ENCODE data around the gene UBXN7. TPM values are rescaled to one million over a fixed set of nuclear protein-coding genes. Genes with fewer than 3 reads are reported as not detected.
A peak's percentile ranks its signal among the peaks of the same experiment; 100 is the strongest.
"Not testable (repeated sequence)": the region's sequence is repeated elsewhere in the genome, so short reads cannot be mapped to it uniquely, and the experiment has no call there.

The UBXN7 gene
- total and polyA plus RNA-seq, 10 donors, result 2.4 to 59.0 (median 25.2) TPM

DNA sequence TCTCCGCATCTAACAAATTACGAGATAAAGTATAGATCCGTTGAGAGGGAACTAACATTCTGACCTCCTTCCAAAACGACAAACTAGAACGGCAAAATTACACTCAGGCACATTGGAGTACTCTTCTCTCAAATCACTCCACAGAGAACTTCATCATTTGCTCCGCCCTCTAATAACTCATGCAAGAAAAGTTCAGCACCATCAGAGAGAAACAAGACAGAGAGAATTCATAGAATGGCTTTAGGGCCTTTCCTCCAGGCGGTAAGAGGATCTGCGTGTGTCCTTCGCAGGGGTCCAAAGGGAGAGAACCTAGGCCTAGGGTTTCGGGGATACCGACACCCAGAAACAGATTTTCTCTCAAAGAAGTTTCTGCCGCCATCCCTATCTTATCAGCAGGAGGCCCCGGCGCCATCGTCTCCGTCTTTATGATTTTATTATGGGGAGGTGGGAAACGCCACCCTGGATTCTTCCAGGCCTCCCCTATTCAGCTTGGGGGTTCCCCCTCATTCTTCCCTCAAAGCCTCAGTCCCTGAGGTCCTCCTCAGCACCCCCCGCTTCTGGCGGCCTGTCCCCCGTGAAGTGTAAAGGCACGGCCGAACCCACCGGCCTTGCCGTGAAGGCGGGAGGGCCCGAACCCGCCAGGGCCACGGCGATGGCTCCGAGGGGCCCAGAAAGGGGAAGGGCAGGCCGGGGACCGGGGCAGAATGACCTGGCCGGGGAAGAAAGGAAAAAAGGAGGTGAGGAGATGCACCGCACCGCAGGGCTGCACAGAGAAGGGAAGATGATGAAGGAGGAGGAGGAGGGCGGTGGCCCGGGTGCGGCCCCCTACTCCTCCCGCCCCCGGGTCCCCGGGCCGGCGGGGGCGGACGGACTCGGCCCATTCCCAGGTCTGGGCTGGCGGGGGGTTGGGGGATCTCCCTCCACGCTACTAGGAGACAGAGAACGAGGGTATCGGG lies 768 bp downstream of the UBXN7 start:
- Histone ChIP-seq H3K4me3 (peak overlapping the region; percentile 72 to 97 (median 90)), H3K4me1 (peaks cover 8 to 49% (median 35%) of the 10 kb centered on the region in 6 donors), H3K9me3 (no peaks in the 10 kb centered on the region), H3K27ac (peak overlapping the region; percentile 76 to 97 (median 95)), H3K36me3 (peaks cover 0 to 27% (median 5%) of the 10 kb centered on the region in 6 donors), H3K27me3 (replicated peaks in 1 of 7) (no peaks in the 10 kb centered on the region)
- TF ChIP-seq POLR2A (IDR thresholded peaks at IDR 0.05), result no peak
- TF ChIP-seq, protein P1, sequence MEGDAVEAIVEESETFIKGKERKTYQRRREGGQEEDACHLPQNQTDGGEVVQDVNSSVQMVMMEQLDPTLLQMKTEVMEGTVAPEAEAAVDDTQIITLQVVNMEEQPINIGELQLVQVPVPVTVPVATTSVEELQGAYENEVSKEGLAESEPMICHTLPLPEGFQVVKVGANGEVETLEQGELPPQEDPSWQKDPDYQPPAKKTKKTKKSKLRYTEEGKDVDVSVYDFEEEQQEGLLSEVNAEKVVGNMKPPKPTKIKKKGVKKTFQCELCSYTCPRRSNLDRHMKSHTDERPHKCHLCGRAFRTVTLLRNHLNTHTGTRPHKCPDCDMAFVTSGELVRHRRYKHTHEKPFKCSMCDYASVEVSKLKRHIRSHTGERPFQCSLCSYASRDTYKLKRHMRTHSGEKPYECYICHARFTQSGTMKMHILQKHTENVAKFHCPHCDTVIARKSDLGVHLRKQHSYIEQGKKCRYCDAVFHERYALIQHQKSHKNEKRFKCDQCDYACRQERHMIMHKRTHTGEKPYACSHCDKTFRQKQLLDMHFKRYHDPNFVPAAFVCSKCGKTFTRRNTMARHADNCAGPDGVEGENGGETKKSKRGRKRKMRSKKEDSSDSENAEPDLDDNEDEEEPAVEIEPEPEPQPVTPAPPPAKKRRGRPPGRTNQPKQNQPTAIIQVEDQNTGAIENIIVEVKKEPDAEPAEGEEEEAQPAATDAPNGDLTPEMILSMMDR (IDR thresholded peaks at IDR 0.05 in 8 of 11, conservative IDR thresholded peaks at IDR 0.05 in 3 of 11), result no peak
- no peak for TF ChIP-seq POLR2AphosphoS5 (IDR thresholded peaks at IDR 0.05)
- intact Hi-C loops (cut with DNase I; ENCODE audit: low total_unique reads), result no loop called here
- WGBS, 5 donors, result 1 to 2% (median 1%) methylated on average over 43 to 50 of the region's 50 CpGs
- peak; percentile 91 for DNase-seq

DNA sequence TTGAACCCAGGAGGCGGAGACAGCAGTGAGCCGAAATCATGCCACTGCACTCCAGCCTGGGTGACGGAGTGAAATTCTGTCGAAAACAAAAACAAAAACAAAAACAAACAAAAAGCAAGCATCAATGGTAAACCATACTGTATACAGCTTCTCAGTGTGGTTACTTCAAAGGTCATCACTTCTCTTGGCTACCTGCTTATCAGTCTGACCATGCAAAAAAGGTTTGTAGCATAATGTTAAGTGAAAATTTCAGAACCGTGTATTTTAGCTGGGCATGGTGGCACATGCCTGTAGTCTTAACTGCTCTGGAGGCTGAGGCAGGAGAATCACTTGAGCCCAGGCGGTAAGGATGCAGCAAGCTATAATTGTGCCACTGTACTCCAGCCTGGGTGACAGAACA lies 4.2 kb downstream of the UBXN7 start:
- Histone ChIP-seq H3K36me3 (peaks cover 0 to 38% (median 6%) of the 10 kb centered on the region in 6 donors), H3K4me1 (peaks cover 8 to 75% (median 36%) of the 10 kb centered on the region in 6 donors), H3K4me3 (no peak overlapping the region), H3K27ac (no peak overlapping the region), H3K9me3 (no peaks in the 10 kb centered on the region), H3K27me3 (replicated peaks in 1 of 7) (no peaks in the 10 kb centered on the region)
- DNase-seq, result no peak
- intact Hi-C loops (cut with DNase I; ENCODE audit: low total_unique reads), result no loop called here
- TF ChIP-seq POLR2A (IDR thresholded peaks at IDR 0.05), result no peak
- no peak for TF ChIP-seq POLR2AphosphoS5 (IDR thresholded peaks at IDR 0.05)
- WGBS, 5 donors, result 82 to 92% (median 92%) methylated on average over 6 of the region's 6 CpGs

DNA sequence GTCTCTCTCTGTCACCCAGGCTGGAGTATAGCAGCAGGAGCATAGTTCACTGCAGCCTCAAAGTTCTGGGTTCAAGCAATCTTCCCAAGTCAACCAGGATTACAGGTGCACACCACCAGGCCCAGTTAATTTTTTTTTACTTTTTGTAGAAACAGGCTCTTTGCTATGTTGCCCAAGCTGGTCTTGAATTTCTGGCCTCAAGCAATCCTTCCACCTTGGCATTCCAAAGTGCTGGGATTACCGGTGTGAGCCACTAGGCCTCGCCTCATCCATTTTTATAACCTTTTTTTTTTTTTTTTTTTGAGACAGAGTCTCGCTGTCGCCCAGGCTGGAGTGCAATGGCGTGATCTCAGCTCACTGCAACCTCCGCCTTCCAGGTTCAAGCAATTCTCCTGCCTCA lies 7.8 kb downstream of the UBXN7 start:
- H3K27ac ChIP-seq; H3K4me3 ChIP-seq; H3K27me3 ChIP-seq (replicated peaks in 1 of 7); DNase-seq; intact Hi-C loops (cut with DNase I; ENCODE audit: low total_unique reads); H3K9me3 ChIP-seq: not testable (repeated sequence)
- Histone ChIP-seq H3K36me3 (peaks cover 0 to 38% (median 6%) of the 10 kb centered on the region in 6 donors), H3K4me1 (peaks cover 0 to 85% (median 28%) of the 10 kb centered on the region in 6 donors)
- WGBS, 5 donors, result 96 to 100% (median 98%) methylated on average over 4 to 6 of the region's 6 CpGs

DNA sequence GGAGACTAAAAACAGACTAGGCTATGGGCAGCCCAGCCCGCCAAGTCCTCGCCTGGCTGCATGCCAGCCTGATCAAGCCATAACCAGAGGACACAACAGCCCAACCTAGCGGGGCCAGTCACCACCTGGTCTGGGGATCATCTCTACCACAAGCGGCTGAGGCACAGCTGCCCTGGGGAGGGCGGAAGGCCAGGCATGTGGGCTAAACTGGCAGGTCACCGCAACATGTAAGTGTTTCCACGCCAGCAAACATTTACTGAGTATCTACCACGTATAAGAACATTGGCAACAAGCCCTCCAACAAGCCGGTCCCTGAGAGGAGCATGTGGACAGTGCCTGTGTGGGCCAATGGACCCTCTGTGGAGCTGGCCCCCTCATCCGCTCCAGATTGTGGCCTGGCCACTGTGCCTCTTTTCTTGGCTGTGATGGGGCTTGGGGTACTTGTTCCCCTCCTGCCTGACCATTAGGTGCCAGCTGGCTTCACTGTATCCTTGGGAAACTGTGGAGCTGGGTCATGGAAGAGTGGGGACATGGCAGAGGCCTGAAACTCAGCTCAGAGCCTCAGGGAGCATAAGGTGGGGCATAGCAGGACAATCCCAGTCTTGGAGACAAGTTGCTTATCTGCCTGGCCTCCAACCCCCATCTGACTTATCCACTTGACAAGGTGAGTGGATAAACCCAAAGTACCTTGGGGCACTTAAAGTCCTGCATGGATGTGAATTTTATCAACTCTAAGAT lies 9.0 kb downstream of the UBXN7 start:
- no peak for DNase-seq
- peaks cover 0 to 84% (median 30%) of the 10 kb centered on the region in 6 donors for H3K4me1 ChIP-seq

DNA sequence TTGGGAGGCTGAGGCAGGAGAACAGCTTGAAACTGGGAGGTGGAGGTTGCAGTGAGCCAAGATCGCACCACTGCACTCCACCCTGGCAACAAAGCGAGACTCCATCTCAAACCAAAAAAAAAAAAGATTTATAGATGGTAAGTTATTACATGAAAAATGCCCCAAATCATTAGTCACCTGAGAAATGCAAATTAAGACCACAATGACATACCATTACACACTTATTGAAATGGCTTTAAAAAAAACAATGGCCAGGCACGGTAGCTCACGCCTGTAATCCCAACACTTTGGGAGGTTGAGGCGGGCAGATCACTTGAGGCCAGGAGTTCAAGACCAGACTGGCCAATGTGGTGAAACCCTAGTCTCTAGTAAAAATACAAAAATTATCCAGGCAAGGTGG lies 10.6 kb downstream of the UBXN7 start:
- H3K4me3 ChIP-seq; DNase-seq; H3K9me3 ChIP-seq; H3K27ac ChIP-seq; intact Hi-C loops (cut with DNase I; ENCODE audit: low total_unique reads); H3K27me3 ChIP-seq (replicated peaks in 1 of 7): not testable (repeated sequence)
- WGBS, 5 donors, result 88 to 100% (median 92%) methylated on average over 5 of the region's 5 CpGs
- peaks cover 0 to 94% (median 28%) of the 10 kb centered on the region in 6 donors for H3K4me1 ChIP-seq
- H3K36me3 ChIP-seq, result peaks cover 0 to 12% (median 2%) of the 10 kb centered on the region in 6 donors

More for the DNA sequence above, 9.0 kb downstream of the UBXN7 start:
- Histone ChIP-seq H3K27me3 (replicated peaks in 1 of 7) (no peaks in the 10 kb centered on the region), H3K9me3 (no peaks in the 10 kb centered on the region), H3K4me3 (no peak overlapping the region), H3K27ac (peak overlapping the region in 1 of 8 donors; percentile 17), H3K36me3 (peaks cover 0 to 28% (median 6%) of the 10 kb centered on the region in 6 donors)
- WGBS, 5 donors, result 80 to 85% (median 84%) methylated on average over 7 to 10 of the region's 10 CpGs
- intact Hi-C loops (cut with DNase I; ENCODE audit: low total_unique reads), result no loop called here
- TF ChIP-seq POLR2A (IDR thresholded peaks at IDR 0.05), result no peak
- TF ChIP-seq, protein P1 (IDR thresholded peaks at IDR 0.05 in 8 of 11, conservative IDR thresholded peaks at IDR 0.05 in 3 of 11), result no peak
- TF ChIP-seq POLR2AphosphoS5 (IDR thresholded peaks at IDR 0.05), result peak in 2 of 3 donors; percentile 31 to 52
